HepG2 (cell line): Measurements from ENCODE around the gene ENDOD1. TPM values are rescaled to one million over a fixed set of nuclear protein-coding genes. Genes with fewer than 3 reads are reported as not detected.

ENCODE experiments used
- ATAC-seq: fragments of 200-7000 bp; cut with Tn5 transposase; 3 replicates; pipeline ENCODE4 v1.9.1; 2020; ENCODE audit warnings: mild to moderate bottlenecking, moderate library complexity
- BruUV-seq: library from RNA; stranded (reverse); fragments of 400-500 nt; replicated peaks from 2 replicates; lab custom pipeline; 2021; lab: Mats Ljungman, UMichigan
- CTCF ChIA-PET: fragments of 300-600 bp; formaldehyde crosslinking; extraction: SDS; loops from one replicate; lab custom pipeline; 2021; ENCODE audit warnings: low total read pairs, inconsistent platforms, low intra/inter-chr PET ratio; lab: Yijun Ruan, JAX
- POLR2A ChIA-PET: fragments of 350-600 bp; sonication (Branson Sonifier 250); formaldehyde crosslinking; loops from one replicate; lab custom pipeline; 2020; ENCODE audit warnings: antibody characterized with exemption, inconsistent platforms; lab: Yijun Ruan, JAX
- DNase-seq: peaks from one replicate; pipeline ENCODE4 v3.0.0-alpha.2; 2015; ENCODE audit warnings: low spot score
- FAIRE-seq: peaks from 3 replicates; lab custom pipeline; 2011; peaks lifted over from hg19 to GRCh38; lab: Jason Lieb, UNC
- H2AFZ ChIP-seq: one replicate; pipeline ENCODE4 v1.6.1; 2011; ENCODE audit warnings: low read length, inconsistent platforms
- H3K27ac ChIP-seq: fragments of 300-600 bp; 3 replicates; pipeline ENCODE4 v1.8.0; 2011; ENCODE audit warnings: mixed run types, mild to moderate bottlenecking, mixed read lengths, low read length, inconsistent platforms; ENCODE audit not compliant: insufficient read depth; ENCODE audit errors: extremely low read length
- H3K27me3 ChIP-seq, 2 experiments: fragments of 200-600 bp in 1 of 2; 2 replicates in 1 of 2; 3 replicates in 1 of 2; pipeline versions ENCODE4 v1.6.0 to v1.8.0; 2011; ENCODE audit warnings: low read length in 2 of 2, mild to moderate bottlenecking in 2 of 2, moderate library complexity in 2 of 2, inconsistent platforms in 1 of 2; ENCODE audit not compliant: insufficient read depth in 2 of 2, control insufficient read depth in 1 of 2
- H3K36me3 ChIP-seq, 2 experiments: fragments of 200-600 bp in 1 of 2; replicated peaks in 1 of 2; 2 replicates in 1 of 2; 3 replicates in 1 of 2; pipeline versions ENCODE4 v1.5.1 to v1.8.0; 2011; ENCODE audit warnings: low read length in 2 of 2, inconsistent platforms in 1 of 2; ENCODE audit not compliant: insufficient read depth in 2 of 2, control insufficient read depth in 1 of 2
- H3K4me1 ChIP-seq: 2 replicates; pipeline ENCODE4 v1.5.1; 2012; ENCODE audit warnings: low read length, inconsistent platforms; ENCODE audit not compliant: insufficient read depth
- H3K4me2 ChIP-seq: 2 replicates; pipeline ENCODE4 v1.6.0; 2011; ENCODE audit warnings: low read depth, low read length, inconsistent platforms
- H3K4me3 ChIP-seq, 3 experiments: fragments of 200-600 bp in 1 of 3; sonication (generic), shearing (Covaris generic) in 1 of 3; replicated peaks in 1 of 3; 2 replicates each; pipeline ENCODE4 v1.5.1; 2011 to 2016; ENCODE audit warnings: low read length in 3 of 3, inconsistent platforms in 2 of 3, low read depth in 2 of 3, mild to moderate bottlenecking in 2 of 3, control low read depth in 1 of 3, mixed read lengths in 1 of 3; ENCODE audit not compliant: insufficient read depth in 1 of 3
- H3K79me2 ChIP-seq: one replicate; pipeline ENCODE4 v1.6.1; 2011; ENCODE audit warnings: low read length, inconsistent platforms; ENCODE audit not compliant: insufficient read depth
- H3K9ac ChIP-seq: 2 replicates; pipeline ENCODE4 v1.6.0; 2011; ENCODE audit warnings: mild to moderate bottlenecking, low read depth, low read length, inconsistent platforms; ENCODE audit not compliant: insufficient read depth
- H3K9me3 ChIP-seq: 2 replicates; pipeline ENCODE4 v1.5.1; 2012; ENCODE audit warnings: mild to moderate bottlenecking, low read length
- H4K20me1 ChIP-seq: 2 replicates; pipeline ENCODE4 v1.6.0; 2011; ENCODE audit warnings: inconsistent platforms, mild to moderate bottlenecking, low read length, moderate library complexity; ENCODE audit not compliant: insufficient read depth
- PCBP2 ChIP-seq: fragments of 200-400 bp; formaldehyde crosslinking; optimal IDR thresholded peaks from 2 replicates; pipeline ENCODE3; 2018; ENCODE audit warnings: low read length, low read depth; ENCODE audit not compliant: poor library complexity, severe bottlenecking
- STAT5B ChIP-seq: sonication (generic); formaldehyde crosslinking; IDR thresholded peaks from 2 replicates; pipeline ENCODE4 v1.4.0; 2020; ENCODE audit warnings: missing genetic modification reagents
- TEAD2 ChIP-seq: sonication (generic); formaldehyde crosslinking; IDR thresholded peaks from 2 replicates; pipeline ENCODE4 v1.9.0; 2021; ENCODE audit warnings: missing genetic modification reagents
- ZFYVE20 ChIP-seq: sonication (generic); formaldehyde crosslinking; IDR thresholded peaks from 2 replicates; pipeline ENCODE4 v1.8.0; 2023; ENCODE audit warnings: low read depth, mild to moderate bottlenecking, moderate library complexity, missing genetic modification reagents, borderline replicate concordance
- ZNF136 ChIP-seq: sonication (generic); formaldehyde crosslinking; IDR thresholded peaks from 2 replicates; pipeline ENCODE4 v1.8.1; 2022; ENCODE audit warnings: low read depth, mild to moderate bottlenecking, moderate library complexity, missing genetic modification reagents
- ZNF234 ChIP-seq: sonication (generic); formaldehyde crosslinking; conservative IDR thresholded peaks from 2 replicates; pipeline ENCODE4 v1.5.1; 2020; ENCODE audit warnings: mild to moderate bottlenecking, missing genetic modification reagents
- ZNF558 ChIP-seq: sonication (generic); formaldehyde crosslinking; IDR thresholded peaks from 2 replicates; pipeline ENCODE4 v1.9.0; 2022; ENCODE audit warnings: mild to moderate bottlenecking, missing genetic modification reagents, borderline replicate concordance
- ZNF567 ChIP-seq: sonication (generic); formaldehyde crosslinking; IDR thresholded peaks from 2 replicates; pipeline ENCODE4 v1.8.1; 2023; ENCODE audit warnings: mild to moderate bottlenecking, missing genetic modification reagents, borderline replicate concordance
- WGBS: methylation state at CpG from one replicate; pipeline ENCODE4 v1.1.6; 2017; ENCODE audit warnings: low lambda C conversion rate; 5-methylcytosine and 5-hydroxymethylcytosine counted together
- in situ Hi-C: cut with HindIII; loops from 2 replicates; pipeline ENCODE4 v1.10.0; 2017; ENCODE audit warnings: low pct_unique_long_range_greater_than_20kb; ENCODE audit not compliant: extremely low pct_ligation_motif_present
- intact Hi-C: fragments of 100-400 bp; cut with micrococcal nuclease; formaldehyde crosslinking; loops from one replicate; pipeline ENCODE4 v1.10.0; 2022; ENCODE audit not compliant: unreplicated experiment
- polyA plus RNA-seq, 8 experiments: library from polyadenylated mRNA; depleted of rRNA in 3 of 8; stranded (reverse) in 7 of 8; unstranded in 1 of 8; fragments of >200 nt; fragmentation: Illumina TruSeq in 4 of 8; extraction: Trizol in 4 of 8; gene quantifications; 2 replicates each; pipeline versions ENCODE4 v1.2.1 to v1.2.3, GENCODE V29; 2011 to 2016; ENCODE audit warnings: low read depth in 4 of 8, missing spikeins in 1 of 8, mixed read lengths in 1 of 8; ENCODE audit not compliant: insufficient read depth in 1 of 8
- total RNA-seq, 5 experiments: library from RNA; depleted of rRNA; stranded (reverse); fragments of >200 nt; fragmentation: Illumina TruSeq; extraction: Trizol; gene quantifications; 2 replicates each; pipeline ENCODE4 v1.2.3, GENCODE V29; 2016; ENCODE audit warnings: low read depth in 1 of 5
- TF ChIP-seq, protein P1 (sequence below): sonication (generic); formaldehyde crosslinking; IDR thresholded peaks from 2 replicates; pipeline ENCODE4 v1.5.0; 2020; ENCODE audit warnings: missing genetic modification reagents
- TF ChIP-seq, protein P2 (sequence below): sonication (generic); formaldehyde crosslinking; IDR thresholded peaks from 2 replicates; pipeline ENCODE4 v1.4.0; 2020; ENCODE audit warnings: missing genetic modification reagents, borderline replicate concordance

ENDOD1 gene
- total and polyA plus RNA-seq, 2 of the 13 experiments (the other 11 are each of a cell fraction or from before 2014, with no cell fraction given) = 2.0 to 6.8 TPM

DNA sequence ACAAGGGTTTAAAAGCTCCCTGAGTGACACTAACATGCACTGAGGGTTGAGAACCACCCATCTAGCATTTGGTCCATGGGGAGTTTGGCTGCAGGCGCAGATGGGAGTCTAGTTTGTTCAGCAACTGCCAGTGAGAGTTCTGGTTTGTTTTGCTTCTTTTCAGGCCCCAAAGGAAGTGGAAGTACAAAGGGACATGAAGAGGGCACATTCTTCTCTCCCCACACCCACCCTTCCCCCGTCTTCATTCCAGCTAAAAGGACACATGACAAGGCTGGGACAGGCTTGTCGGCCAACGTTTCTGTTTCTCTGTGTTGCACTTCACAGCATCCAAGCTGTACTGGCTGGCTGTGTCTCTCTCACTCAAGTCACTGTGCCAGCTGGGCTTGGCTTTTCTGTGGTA is 8.2 kb upstream of the ENDOD1 start:
- Histone ChIP-seq H2AFZ (no peak overlapping the region), H4K20me1 (no peaks in the 10 kb centered on the region), H3K9ac (no peak overlapping the region), H3K79me2 (no peaks in the 10 kb centered on the region), H3K36me3 (no peaks in the 10 kb centered on the region), H3K4me3 (no peak overlapping the region), H3K27ac (no peak overlapping the region), H3K27me3 (no peaks in the 10 kb centered on the region; a peak in 2 of 5 replicates), H3K9me3 (no peaks in the 10 kb centered on the region), H3K4me2 (no peak overlapping the region; the same call in 1 of the 2 replicates), H3K4me1 (peaks cover 1% of the 10 kb centered on the region; the same call in 1 of the 2 replicates)
- in situ Hi-C loops = loop anchor here (25.0 kb wide), 1 partner anchor 156 kb away; the partner anchor contains the start of gene SESN3
- ChIA-PET CTCF (no interaction called here), POLR2A (interaction anchor here (1.6 kb wide), 1 partner anchor 14 kb away, joined by 7 read pairs; no protein-coding TSS in a partner anchor)
- DNase-seq (no peak), ATAC-seq (no peak), FAIRE-seq (no peak)
- BruUV-seq = no TSS peak
- WGBS = 3% methylated on average over 3 of the region's 4 CpGs
- TF ChIP-seq ZNF558 (CRISPR knock-in tag) (no peak), ZNF234 (no peak), PCBP2 (no peak), ZNF567 (CRISPR knock-in tag) (no peak), ZFYVE20 (no peak), STAT5B (no peak), TEAD2 (CRISPR knock-in tag) (no peak), ZNF136 (CRISPR knock-in tag) (no peak)
- TF ChIP-seq, protein P1, sequence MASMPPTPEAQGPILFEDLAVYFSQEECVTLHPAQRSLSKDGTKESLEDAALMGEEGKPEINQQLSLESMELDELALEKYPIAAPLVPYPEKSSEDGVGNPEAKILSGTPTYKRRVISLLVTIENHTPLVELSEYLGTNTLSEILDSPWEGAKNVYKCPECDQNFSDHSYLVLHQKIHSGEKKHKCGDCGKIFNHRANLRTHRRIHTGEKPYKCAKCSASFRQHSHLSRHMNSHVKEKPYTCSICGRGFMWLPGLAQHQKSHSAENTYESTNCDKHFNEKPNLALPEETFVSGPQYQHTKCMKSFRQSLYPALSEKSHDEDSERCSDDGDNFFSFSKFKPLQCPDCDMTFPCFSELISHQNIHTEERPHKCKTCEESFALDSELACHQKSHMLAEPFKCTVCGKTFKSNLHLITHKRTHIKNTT (CRISPR knock-in tag) = no peak
- TF ChIP-seq, protein P2, sequence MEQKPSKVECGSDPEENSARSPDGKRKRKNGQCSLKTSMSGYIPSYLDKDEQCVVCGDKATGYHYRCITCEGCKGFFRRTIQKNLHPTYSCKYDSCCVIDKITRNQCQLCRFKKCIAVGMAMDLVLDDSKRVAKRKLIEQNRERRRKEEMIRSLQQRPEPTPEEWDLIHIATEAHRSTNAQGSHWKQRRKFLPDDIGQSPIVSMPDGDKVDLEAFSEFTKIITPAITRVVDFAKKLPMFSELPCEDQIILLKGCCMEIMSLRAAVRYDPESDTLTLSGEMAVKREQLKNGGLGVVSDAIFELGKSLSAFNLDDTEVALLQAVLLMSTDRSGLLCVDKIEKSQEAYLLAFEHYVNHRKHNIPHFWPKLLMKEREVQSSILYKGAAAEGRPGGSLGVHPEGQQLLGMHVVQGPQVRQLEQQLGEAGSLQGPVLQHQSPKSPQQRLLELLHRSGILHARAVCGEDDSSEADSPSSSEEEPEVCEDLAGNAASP (CRISPR knock-in tag) = no peak
- intact Hi-C loops = no loop called here
